Astrocyte (in vitro differentiated cells and primary cell): ENCODE results near the gene PTPRN2.

ENCODE experiments used
- EZH2 ChIP-seq: IDR thresholded peaks from 2 replicates; pipeline ENCODE4 v1.6.1; 2012; ENCODE audit warnings: mild to moderate bottlenecking, low read length, inconsistent platforms; ENCODE audit not compliant: insufficient read depth
- TF ChIP-seq, protein P1 (sequence below): IDR thresholded peaks from 2 replicates; pipeline ENCODE4 v1.5.1; 2011; ENCODE audit warnings: low read depth, mild to moderate bottlenecking, inconsistent platforms, low read length, moderate library complexity; ENCODE audit not compliant: insufficient read depth

DNA sequence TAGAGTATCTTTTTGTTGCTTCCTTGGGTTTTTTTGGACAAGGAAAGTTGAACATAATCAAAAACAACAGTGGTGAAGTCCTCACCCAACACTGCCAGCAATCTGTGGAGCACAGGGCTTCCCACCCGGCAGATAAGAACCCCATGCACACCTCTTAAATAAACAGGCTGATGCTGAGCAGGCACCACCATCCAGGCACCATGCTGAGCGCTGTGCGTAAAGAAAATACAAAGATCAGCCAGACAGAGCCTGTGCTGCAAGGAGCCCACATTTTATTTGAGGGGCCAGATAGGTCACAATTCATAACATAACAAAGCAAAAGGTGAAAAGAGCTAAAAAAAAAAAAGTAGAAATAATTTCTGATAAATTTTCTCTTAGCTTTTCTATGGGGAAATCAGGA lies 231.2 kb downstream of the PTPRN2 start:
- TF ChIP-seq, protein P1, sequence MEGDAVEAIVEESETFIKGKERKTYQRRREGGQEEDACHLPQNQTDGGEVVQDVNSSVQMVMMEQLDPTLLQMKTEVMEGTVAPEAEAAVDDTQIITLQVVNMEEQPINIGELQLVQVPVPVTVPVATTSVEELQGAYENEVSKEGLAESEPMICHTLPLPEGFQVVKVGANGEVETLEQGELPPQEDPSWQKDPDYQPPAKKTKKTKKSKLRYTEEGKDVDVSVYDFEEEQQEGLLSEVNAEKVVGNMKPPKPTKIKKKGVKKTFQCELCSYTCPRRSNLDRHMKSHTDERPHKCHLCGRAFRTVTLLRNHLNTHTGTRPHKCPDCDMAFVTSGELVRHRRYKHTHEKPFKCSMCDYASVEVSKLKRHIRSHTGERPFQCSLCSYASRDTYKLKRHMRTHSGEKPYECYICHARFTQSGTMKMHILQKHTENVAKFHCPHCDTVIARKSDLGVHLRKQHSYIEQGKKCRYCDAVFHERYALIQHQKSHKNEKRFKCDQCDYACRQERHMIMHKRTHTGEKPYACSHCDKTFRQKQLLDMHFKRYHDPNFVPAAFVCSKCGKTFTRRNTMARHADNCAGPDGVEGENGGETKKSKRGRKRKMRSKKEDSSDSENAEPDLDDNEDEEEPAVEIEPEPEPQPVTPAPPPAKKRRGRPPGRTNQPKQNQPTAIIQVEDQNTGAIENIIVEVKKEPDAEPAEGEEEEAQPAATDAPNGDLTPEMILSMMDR, result no peak
- TF ChIP-seq EZH2, result no peak
